NCI-H82 treated with DMSO at 0.1 percent for 48 hours (cell line): ENCODE measurements around the gene CEACAM19.

Source experiments
- DNase-seq: peaks from one replicate; lab custom pipeline; 2025; ENCODE audit not compliant: unreplicated experiment; lab: John Stamatoyannopoulos, UW

CEACAM19 gene

GRCh38 chr19:44722131-44723121 lies 51.1 kb downstream of the CEACAM19 start:
- DNase-seq = no peak

- no peak for DNase-seq
Observed at GRCh38 chr19:44723299-44723951, 52.1 kb downstream of the CEACAM19 start.

- DNase-seq = peak; percentile 35
Observed at GRCh38 chr19:44723952-44724319, 52.7 kb downstream of the CEACAM19 start.

GRCh38 chr19:44725251-44725650 lies 54.0 kb downstream of the CEACAM19 start:
- DNase-seq = no peak

- DNase-seq = no peak
Observed at GRCh38 chr19:44725684-44726083, 54.4 kb downstream of the CEACAM19 start.

- no peak for DNase-seq
Observed at GRCh38 chr19:44726465-44726864, 55.2 kb downstream of the CEACAM19 start.

- DNase-seq = no peak
Observed at GRCh38 chr19:44728178-44728577, 56.9 kb downstream of the CEACAM19 start.

- no peak for DNase-seq
Observed at GRCh38 chr19:44729516-44730033, 58.3 kb downstream of the CEACAM19 start.

GRCh38 chr19:44731081-44731480 lies 59.8 kb downstream of the CEACAM19 start:
- DNase-seq = no peak

- no peak for DNase-seq
Observed at GRCh38 chr19:44731622-44732021, 60.3 kb downstream of the CEACAM19 start.

GRCh38 chr19:44732235-44733014 lies 61.1 kb downstream of the CEACAM19 start:
- DNase-seq = no peak
